Activated CD8-positive, alpha-beta memory T cell treated with anti-CD3 and anti-CD28 coated beads, Interleukin-2, amount 10 ng/mL, durations not matched to agents 7 days and 5 days (primary cell): ENCODE data around the gene CTNND1. TPM values are rescaled to one million over a fixed set of nuclear protein-coding genes. Genes with fewer than 3 reads are reported as not detected.

Experiments used
- ATAC-seq: fragments of 150-1000 bp; cut with Tn5 transposase; one replicate; pipeline ENCODE4 v1.10.0; 2021; ENCODE audit warnings: moderate library complexity
- CTCF ChIA-PET: fragments of 350-600 bp; sonication (Branson Sonifier 250); formaldehyde crosslinking; loops from one replicate; lab custom pipeline; 2021; ENCODE audit warnings: antibody characterized with exemption; lab: Charles Lee
- DNase-seq: peaks from one replicate; pipeline ENCODE4 v3.0.0-alpha.2; 2020
- H3K27ac Mint-ChIP-seq: one replicate; pipeline ENCODE4 v1.8.0; 2021; ENCODE audit warnings: mild to moderate bottlenecking, mixed read lengths
- H3K27me3 Mint-ChIP-seq: one replicate; pipeline ENCODE4 v1.8.0; 2021; ENCODE audit warnings: mixed read lengths
- H3K36me3 Mint-ChIP-seq: one replicate; pipeline ENCODE4 v1.8.0; 2021; ENCODE audit warnings: mild to moderate bottlenecking, mixed read lengths
- H3K4me1 Mint-ChIP-seq: one replicate; pipeline ENCODE4 v1.8.0; 2021; ENCODE audit warnings: mixed read lengths
- H3K4me3 Mint-ChIP-seq: one replicate; pipeline ENCODE4 v1.8.0; 2021; ENCODE audit warnings: mild to moderate bottlenecking, moderate library complexity, mixed read lengths
- H3K9me3 Mint-ChIP-seq: one replicate; pipeline ENCODE4 v1.8.0; 2022; ENCODE audit warnings: low read depth, mixed read lengths
- total RNA-seq, 2 experiments: library from RNA; stranded (reverse); gene quantifications; one replicate each; pipeline ENCODE4 v1.2.3, GENCODE V29; 2021

Gene CTNND1
- total RNA-seq, 2 experiments from 2014 or later: 5.0 to 7.7 TPM

- H3K27ac Mint-ChIP-seq: peak overlapping the region; percentile 37
- peaks cover 33% of the 10 kb centered on the region for H3K4me1 Mint-ChIP-seq
- peaks cover 31% of the 10 kb centered on the region for H3K36me3 Mint-ChIP-seq
- no peaks in the 10 kb centered on the region for H3K27me3 Mint-ChIP-seq
- H3K9me3 Mint-ChIP-seq: no peaks in the 10 kb centered on the region
- ATAC-seq (no peak), DNase-seq (no peak)
- CTCF ChIA-PET: interaction anchor here (0.7 kb wide), 1 partner anchor 56 kb away, joined by 4 read pairs; no protein-coding TSS in a partner anchor
- no peak overlapping the region for H3K4me3 Mint-ChIP-seq
These were observed 17.2 kb upstream of the CTNND1 start for GRCh38 chr11:57744357-57744756.

DNA sequence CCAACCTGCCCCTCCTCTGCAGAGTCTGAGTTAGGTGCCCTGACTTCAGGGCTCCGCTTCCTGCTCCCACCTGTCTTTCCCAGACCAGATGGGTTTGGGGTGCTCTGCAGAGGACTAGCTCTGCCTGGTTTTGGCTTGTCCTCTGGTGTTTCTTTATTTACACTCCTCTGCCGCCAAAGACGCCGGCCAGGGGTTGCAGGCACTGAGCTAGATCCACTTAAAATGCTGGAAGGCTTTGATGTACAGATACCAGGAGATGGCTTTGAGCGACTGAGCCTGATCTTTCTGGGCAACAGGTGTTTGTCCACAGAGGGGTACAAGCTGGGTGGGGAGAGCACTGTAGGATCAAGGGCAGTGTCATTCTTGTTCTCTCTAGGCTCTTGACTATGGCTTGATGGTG lies 16.4 kb upstream of the CTNND1 start:
- CTCF ChIA-PET: interaction anchor here (1.0 kb wide), 1 partner anchor 13 kb away, joined by 3 read pairs; no protein-coding TSS in a partner anchor
- Mint-ChIP-seq H3K4me1 (peaks cover 29% of the 10 kb centered on the region), H3K27ac (no peak overlapping the region), H3K27me3 (no peaks in the 10 kb centered on the region), H3K9me3 (no peaks in the 10 kb centered on the region), H3K36me3 (peaks cover 28% of the 10 kb centered on the region), H3K4me3 (no peak overlapping the region)
- ATAC-seq (no peak), DNase-seq (no peak)

- peaks cover 22% of the 10 kb centered on the region for H3K4me1 Mint-ChIP-seq
- H3K27me3 Mint-ChIP-seq: no peaks in the 10 kb centered on the region
- H3K4me3 Mint-ChIP-seq: no peak overlapping the region
- H3K27ac Mint-ChIP-seq: peak overlapping the region; percentile 1
- DNase-seq (no peak), ATAC-seq (no peak)
- H3K9me3 Mint-ChIP-seq: no peaks in the 10 kb centered on the region
- peaks cover 22% of the 10 kb centered on the region for H3K36me3 Mint-ChIP-seq
- CTCF ChIA-PET: interaction anchor here (1.6 to 5.2 kb wide), 2 partner anchors 18 to 54 kb away, joined by 4 to 29 read pairs; no protein-coding TSS in a partner anchor
These were observed 14.7 kb upstream of the CTNND1 start for GRCh38 chr11:57746920-57747319.

DNA sequence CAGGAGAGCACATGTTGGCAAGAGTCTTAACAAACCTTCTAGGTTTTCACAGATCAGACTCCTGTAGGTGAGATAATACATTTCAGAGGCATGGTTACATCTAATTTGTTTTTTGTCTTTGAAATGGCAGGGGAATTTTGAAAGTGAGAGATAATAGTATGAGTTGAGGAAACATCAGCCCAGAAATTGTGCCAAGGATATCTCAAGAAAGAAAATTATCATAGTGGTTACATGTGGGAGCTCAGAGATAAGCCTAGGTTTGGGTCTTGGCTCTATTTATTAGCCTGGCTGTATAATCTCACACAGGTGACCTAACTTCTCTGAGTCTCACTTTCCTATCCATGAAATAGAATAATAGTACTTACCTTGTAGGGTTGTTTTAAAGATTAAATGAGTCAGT lies 10.4 kb upstream of the CTNND1 start:
- peaks cover 4% of the 10 kb centered on the region for H3K36me3 Mint-ChIP-seq
- H3K4me3 Mint-ChIP-seq: no peak overlapping the region
- no peaks in the 10 kb centered on the region for H3K9me3 Mint-ChIP-seq
- ATAC-seq (no peak), DNase-seq (no peak)
- CTCF ChIA-PET: interaction anchor here (0.6 to 2.2 kb wide), 5 partner anchors 9 to 107 kb away, joined by 3 to 33 read pairs (median 6); partner anchors contain the start of genes CTNND1 and SELENOH
- no peak overlapping the region for H3K27ac Mint-ChIP-seq
- H3K27me3 Mint-ChIP-seq: no peaks in the 10 kb centered on the region
- peaks cover 9% of the 10 kb centered on the region for H3K4me1 Mint-ChIP-seq

GRCh38 chr11:57751676-57752253 lies 9.8 kb upstream of the CTNND1 start, which contains the start of gene BTBD18:
BTBD18 (minus strand) TSS chr11:57751819; CDS start chr11:57751188, 631 bp downstream.
- H3K27ac Mint-ChIP-seq: no peak within 1 kb of the TSS
- peaks cover 9% of the 10 kb centered on the region for H3K4me1 Mint-ChIP-seq
- H3K4me3 Mint-ChIP-seq: no peak within 1 kb of the TSS
- H3K36me3 Mint-ChIP-seq: peaks cover 4% of the 10 kb centered on the region
- ATAC-seq (no peak), DNase-seq (no peak)
- CTCF ChIA-PET: interaction anchor here (1.2 to 2.2 kb wide), 4 partner anchors 10 to 51 kb away, joined by 3 to 33 read pairs (median 10); partner anchors contain the start of genes CTNND1 and SELENOH
- H3K9me3 Mint-ChIP-seq: no peaks in the 10 kb centered on the region
- no peaks in the 10 kb centered on the region for H3K27me3 Mint-ChIP-seq

DNA sequence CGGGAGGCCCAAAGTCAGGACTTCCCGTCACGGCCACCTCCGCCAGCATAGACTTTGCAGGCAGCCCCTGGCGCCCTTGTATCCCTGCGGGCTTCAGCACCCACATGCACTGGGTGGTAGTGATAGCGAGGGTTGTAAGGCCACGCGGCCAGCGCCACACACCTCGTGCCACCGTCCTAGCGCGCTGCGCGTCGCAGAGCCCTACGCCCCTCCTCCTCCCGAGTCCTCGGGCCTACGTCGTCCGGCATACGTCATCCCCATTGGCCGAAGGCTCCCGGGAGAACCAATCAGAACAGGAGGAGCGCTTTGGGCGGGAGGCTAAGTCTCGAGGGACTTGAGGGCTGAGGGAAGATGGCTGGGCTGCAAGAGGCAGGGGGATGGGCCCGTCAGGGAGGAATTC lies 8.6 kb upstream of the CTNND1 start:
- Mint-ChIP-seq H3K27ac (no peak overlapping the region), H3K4me1 (peaks cover 5% of the 10 kb centered on the region), H3K36me3 (peaks cover 4% of the 10 kb centered on the region), H3K27me3 (no peaks in the 10 kb centered on the region), H3K4me3 (no peak overlapping the region), H3K9me3 (no peaks in the 10 kb centered on the region)
- no peak for ATAC-seq
- CTCF ChIA-PET: interaction anchor here (2.2 kb wide), 1 partner anchor 47 kb away, joined by 33 read pairs; no protein-coding TSS in a partner anchor
- no peak for DNase-seq

DNA sequence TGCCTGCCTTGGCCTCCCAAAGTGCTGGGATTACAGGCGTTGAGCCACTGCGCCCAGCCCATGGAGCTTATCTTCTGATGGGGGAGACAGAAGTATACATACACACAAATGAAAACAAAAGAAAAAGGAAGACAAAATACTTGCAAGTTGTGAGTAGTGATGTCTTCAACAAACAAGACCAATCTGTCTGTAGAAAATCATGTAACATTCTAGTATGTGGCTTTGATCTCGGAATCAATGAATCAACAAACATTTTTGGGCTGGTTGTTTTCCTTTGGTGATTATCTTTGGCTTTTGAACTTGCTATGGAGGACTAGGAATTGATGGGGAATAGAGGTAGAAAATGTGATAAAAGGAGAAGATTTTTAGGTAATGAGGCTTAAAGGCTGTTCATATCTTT lies 3.4 kb upstream of the CTNND1 start:
- Mint-ChIP-seq H3K4me3 (no peak overlapping the region), H3K27ac (no peak overlapping the region), H3K4me1 (no peaks in the 10 kb centered on the region), H3K27me3 (no peaks in the 10 kb centered on the region), H3K9me3 (no peaks in the 10 kb centered on the region), H3K36me3 (no peaks in the 10 kb centered on the region)
- CTCF ChIA-PET: interaction anchor here (1.3 to 2.0 kb wide), 3 partner anchors 12 to 42 kb away, joined by 3 to 8 read pairs (median 6); partner anchors contain the start of gene SELENOH
- ATAC-seq (no peak), DNase-seq (no peak)

DNA sequence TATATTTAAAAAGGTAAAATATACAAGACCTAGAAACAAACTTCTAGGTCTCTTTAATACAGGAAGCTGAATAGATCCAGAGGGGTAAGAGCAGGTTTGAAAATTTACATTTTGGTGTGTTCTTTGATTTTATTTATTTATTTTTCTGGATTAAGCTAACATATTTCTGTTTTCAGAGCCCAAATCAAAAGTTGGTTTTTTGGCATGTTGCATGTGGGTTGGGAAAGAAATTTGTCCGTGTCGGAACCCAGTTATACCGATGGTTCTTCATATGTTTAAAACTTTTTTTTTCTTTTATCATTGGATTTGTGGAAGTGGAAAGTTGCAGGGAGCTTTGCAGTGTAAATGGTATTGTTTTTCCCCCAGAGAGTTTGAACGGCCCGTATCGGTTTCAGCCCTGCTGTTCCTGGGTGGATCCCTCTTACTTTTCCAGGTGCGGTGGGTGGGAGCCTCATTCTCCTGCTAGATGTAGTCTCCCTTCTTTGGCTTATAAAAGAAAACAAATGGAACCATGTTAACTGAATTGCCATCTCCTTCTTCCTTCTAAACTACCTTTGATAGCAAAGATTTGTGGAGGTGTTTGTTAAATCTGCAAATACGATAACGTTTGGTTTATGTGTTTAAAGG lies 746 bp downstream of the CTNND1 start:
- H3K27ac Mint-ChIP-seq: no peak overlapping the region
- peaks cover 3% of the 10 kb centered on the region for H3K36me3 Mint-ChIP-seq
- no peak overlapping the region for H3K4me3 Mint-ChIP-seq
- CTCF ChIA-PET: interaction anchor here (1.9 to 4.1 kb wide), 2 partner anchors 11 to 39 kb away, joined by 6 to 18 read pairs; partner anchors contain the start of gene BTBD18
- no peak for DNase-seq
- H3K9me3 Mint-ChIP-seq: no peaks in the 10 kb centered on the region
- ATAC-seq: no peak
- peaks cover 2% of the 10 kb centered on the region for H3K4me1 Mint-ChIP-seq
- H3K27me3 Mint-ChIP-seq: peaks cover 3% of the 10 kb centered on the region

GRCh38 chr11:57763568-57763967 lies 2.0 kb downstream of the CTNND1 start:
- Mint-ChIP-seq H3K4me1 (peaks cover 6% of the 10 kb centered on the region), H3K9me3 (no peaks in the 10 kb centered on the region), H3K36me3 (peaks cover 6% of the 10 kb centered on the region), H3K27me3 (peaks cover 3% of the 10 kb centered on the region), H3K27ac (no peak overlapping the region), H3K4me3 (no peak overlapping the region)
- CTCF ChIA-PET: interaction anchor here (4.1 kb wide), 1 partner anchor 38 kb away, joined by 18 read pairs; no protein-coding TSS in a partner anchor
- ATAC-seq: no peak
- no peak for DNase-seq

- CTCF ChIA-PET: interaction anchor here (4.1 kb wide), 1 partner anchor 37 kb away, joined by 18 read pairs; no protein-coding TSS in a partner anchor
- no peak overlapping the region for H3K4me3 Mint-ChIP-seq
- peaks cover 8% of the 10 kb centered on the region for H3K4me1 Mint-ChIP-seq
- peaks cover 6% of the 10 kb centered on the region for H3K36me3 Mint-ChIP-seq
- ATAC-seq (no peak), DNase-seq (no peak)
- H3K9me3 Mint-ChIP-seq: no peaks in the 10 kb centered on the region
- H3K27ac Mint-ChIP-seq: no peak overlapping the region
- H3K27me3 Mint-ChIP-seq: peaks cover 3% of the 10 kb centered on the region
These were observed 2.4 kb downstream of the CTNND1 start for GRCh38 chr11:57764021-57764420.

GRCh38 chr11:57764566-57764965 lies 3.0 kb downstream of the CTNND1 start:
- H3K36me3 Mint-ChIP-seq: peaks cover 8% of the 10 kb centered on the region
- CTCF ChIA-PET: interaction anchor here (4.1 kb wide), 1 partner anchor 37 kb away, joined by 18 read pairs; no protein-coding TSS in a partner anchor

GRCh38 chr11:57764972-57765371 lies 3.4 kb downstream of the CTNND1 start:
- CTCF ChIA-PET: interaction anchor here (4.1 kb wide), 1 partner anchor 36 kb away, joined by 18 read pairs; no protein-coding TSS in a partner anchor
- H3K9me3 Mint-ChIP-seq: no peaks in the 10 kb centered on the region
- ATAC-seq (no peak), DNase-seq (no peak)
- H3K27me3 Mint-ChIP-seq: peaks cover 3% of the 10 kb centered on the region
- H3K4me1 Mint-ChIP-seq: peaks cover 13% of the 10 kb centered on the region
- H3K27ac Mint-ChIP-seq: no peak overlapping the region
- H3K36me3 Mint-ChIP-seq: peaks cover 8% of the 10 kb centered on the region
- H3K4me3 Mint-ChIP-seq: no peak overlapping the region

More at GRCh38 chr11:57764566-57764965, 3.0 kb downstream of the CTNND1 start:
- DNase-seq: no peak
- Mint-ChIP-seq H3K27ac (no peak overlapping the region), H3K27me3 (peaks cover 3% of the 10 kb centered on the region), H3K9me3 (no peaks in the 10 kb centered on the region), H3K4me1 (peaks cover 11% of the 10 kb centered on the region), H3K4me3 (no peak overlapping the region)
- no peak for ATAC-seq

DNA sequence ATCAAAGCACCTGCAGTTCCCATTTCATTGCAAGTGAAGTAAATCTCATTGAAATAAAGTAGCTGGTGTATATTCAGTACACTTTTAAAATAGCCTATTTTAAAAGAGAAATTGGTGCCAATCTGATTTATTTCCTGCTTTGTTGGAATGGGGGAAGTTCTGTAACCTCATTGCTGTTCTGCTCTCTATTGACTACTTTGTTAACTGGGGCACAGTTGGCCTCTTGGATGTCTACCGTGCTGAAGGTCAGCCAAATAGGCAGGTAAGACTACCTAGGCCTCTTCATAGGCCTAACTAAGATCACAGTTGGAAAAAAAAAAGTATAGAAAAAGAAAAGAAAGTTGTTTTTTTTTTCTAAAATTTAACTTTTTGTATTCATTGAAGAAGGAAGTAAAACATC lies 9.2 kb downstream of the CTNND1 start:
- Mint-ChIP-seq H3K27ac (no peak overlapping the region), H3K9me3 (no peaks in the 10 kb centered on the region)

More for the DNA sequence above, 9.2 kb downstream of the CTNND1 start:
- CTCF ChIA-PET: interaction anchor here (0.8 kb wide), 2 partner anchors 9 to 30 kb away, joined by 3 to 4 read pairs; partner anchors contain the start of gene CTNND1
- no peaks in the 10 kb centered on the region for H3K27me3 Mint-ChIP-seq
- no peak overlapping the region for H3K4me3 Mint-ChIP-seq
- DNase-seq (no peak), ATAC-seq (no peak)
- H3K36me3 Mint-ChIP-seq: peaks cover 8% of the 10 kb centered on the region
- H3K4me1 Mint-ChIP-seq: peaks cover 28% of the 10 kb centered on the region
